IMR-90 (cell line): ENCODE results near the gene ZCCHC13.
A peak's percentile ranks its signal among the peaks of the same experiment; 100 is the strongest.

ENCODE experiments used
- CEBPB ChIP-seq: IDR thresholded peaks from 2 replicates; pipeline ENCODE4 v1.6.1; 2012; ENCODE audit warnings: low read depth, low read length, improper control_type of control experiment
- MAFK ChIP-seq: IDR thresholded peaks from 2 replicates; pipeline ENCODE4 v1.6.1; 2012; ENCODE audit warnings: low read depth, low read length, improper control_type of control experiment
- MAZ ChIP-seq: IDR thresholded peaks from 2 replicates; pipeline ENCODE4 v1.6.1; 2012; ENCODE audit warnings: low read depth, mild to moderate bottlenecking, low read length, improper control_type of control experiment, moderate library complexity, borderline replicate concordance
- POLR2A ChIP-seq: IDR thresholded peaks from 2 replicates; pipeline ENCODE4 v1.6.1; 2012; ENCODE audit warnings: mild to moderate bottlenecking, low read depth, low read length
- RAD21 ChIP-seq: IDR thresholded peaks from 2 replicates; pipeline ENCODE4 v1.6.1; 2012; ENCODE audit warnings: low read length, improper control_type of control experiment
- SMC3 ChIP-seq: fragments of 150-350 bp; IDR thresholded peaks from 2 replicates; pipeline ENCODE4 v1.6.1; 2016; ENCODE audit warnings: low read depth, mild to moderate bottlenecking, antibody characterized with exemption, low read length, moderate library complexity
- TF ChIP-seq, protein P1 (sequence below): conservative IDR thresholded peaks from 2 replicates; pipeline ENCODE4 v1.5.1; 2012; ENCODE audit warnings: mild to moderate bottlenecking, low read depth, low read length, improper control_type of control experiment
- TF ChIP-seq, protein P2 (sequence below): fragments of 150-350 bp; IDR thresholded peaks from 2 replicates; pipeline ENCODE4 v1.6.1; 2017; ENCODE audit warnings: mild to moderate bottlenecking, antibody characterized with exemption, low read length, low read depth

GRCh38 chrX:74295101-74295500, 8.9 kb upstream of the ZCCHC13 start:
- TF ChIP-seq, protein P1, sequence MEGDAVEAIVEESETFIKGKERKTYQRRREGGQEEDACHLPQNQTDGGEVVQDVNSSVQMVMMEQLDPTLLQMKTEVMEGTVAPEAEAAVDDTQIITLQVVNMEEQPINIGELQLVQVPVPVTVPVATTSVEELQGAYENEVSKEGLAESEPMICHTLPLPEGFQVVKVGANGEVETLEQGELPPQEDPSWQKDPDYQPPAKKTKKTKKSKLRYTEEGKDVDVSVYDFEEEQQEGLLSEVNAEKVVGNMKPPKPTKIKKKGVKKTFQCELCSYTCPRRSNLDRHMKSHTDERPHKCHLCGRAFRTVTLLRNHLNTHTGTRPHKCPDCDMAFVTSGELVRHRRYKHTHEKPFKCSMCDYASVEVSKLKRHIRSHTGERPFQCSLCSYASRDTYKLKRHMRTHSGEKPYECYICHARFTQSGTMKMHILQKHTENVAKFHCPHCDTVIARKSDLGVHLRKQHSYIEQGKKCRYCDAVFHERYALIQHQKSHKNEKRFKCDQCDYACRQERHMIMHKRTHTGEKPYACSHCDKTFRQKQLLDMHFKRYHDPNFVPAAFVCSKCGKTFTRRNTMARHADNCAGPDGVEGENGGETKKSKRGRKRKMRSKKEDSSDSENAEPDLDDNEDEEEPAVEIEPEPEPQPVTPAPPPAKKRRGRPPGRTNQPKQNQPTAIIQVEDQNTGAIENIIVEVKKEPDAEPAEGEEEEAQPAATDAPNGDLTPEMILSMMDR, result no peak
- TF ChIP-seq POLR2A, result no peak
- TF ChIP-seq MAFK, result peak; percentile 98
- TF ChIP-seq SMC3, result no peak
- no peak for TF ChIP-seq MAZ
- no peak for TF ChIP-seq CEBPB
- no peak for TF ChIP-seq RAD21
- TF ChIP-seq, protein P2, sequence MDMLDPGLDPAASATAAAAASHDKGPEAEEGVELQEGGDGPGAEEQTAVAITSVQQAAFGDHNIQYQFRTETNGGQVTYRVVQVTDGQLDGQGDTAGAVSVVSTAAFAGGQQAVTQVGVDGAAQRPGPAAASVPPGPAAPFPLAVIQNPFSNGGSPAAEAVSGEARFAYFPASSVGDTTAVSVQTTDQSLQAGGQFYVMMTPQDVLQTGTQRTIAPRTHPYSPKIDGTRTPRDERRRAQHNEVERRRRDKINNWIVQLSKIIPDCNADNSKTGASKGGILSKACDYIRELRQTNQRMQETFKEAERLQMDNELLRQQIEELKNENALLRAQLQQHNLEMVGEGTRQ, result no peak
